T-helper 17 cell (primary cell): Measurements from ENCODE around the gene STAC3. TPM values are rescaled to one million over a fixed set of nuclear protein-coding genes. Genes with fewer than 3 reads are reported as not detected.

Source experiments
- ATAC-seq: fragments of 150-1000 bp; cut with Tn5 transposase; 2 replicates; pipeline ENCODE4 v1.10.0; 2021; ENCODE audit warnings: mild to moderate bottlenecking, moderate library complexity
- DNase-seq, 3 donors: peaks; one replicate each; pipeline versions ENCODE4 v3.0.0 to v3.0.0-alpha.2; 2020 to 2021
- H3K9me3 ChIP-seq: one replicate; pipeline ENCODE4 v1.7.0; 2013; ENCODE audit warnings: low read length, mild to moderate bottlenecking; ENCODE audit not compliant: control insufficient read depth, poor library complexity, severe bottlenecking
- H3K27ac Mint-ChIP-seq: one replicate; pipeline ENCODE4 v1.8.0; 2022; ENCODE audit warnings: mild to moderate bottlenecking, moderate library complexity, mixed read lengths
- H3K27me3 Mint-ChIP-seq: one replicate; pipeline ENCODE4 v1.8.0; 2022; ENCODE audit warnings: mixed read lengths
- H3K36me3 Mint-ChIP-seq: one replicate; pipeline ENCODE4 v1.8.0; 2022; ENCODE audit warnings: low read depth, mixed read lengths
- H3K4me1 Mint-ChIP-seq: one replicate; pipeline ENCODE4 v1.8.0; 2022; ENCODE audit warnings: mild to moderate bottlenecking, mixed read lengths
- H3K4me3 Mint-ChIP-seq: one replicate; pipeline ENCODE4 v1.8.0; 2022; ENCODE audit warnings: mild to moderate bottlenecking, moderate library complexity, mixed read lengths
- total RNA-seq, 4 donors: library from RNA in 2 of 4; stranded (reverse) in 2 of 4; gene quantifications; one replicate each; pipeline ENCODE4 v1.2.3 and lab custom pipeline; 2022 to 2026

Gene STAC3
- total RNA-seq, 2 donors from 2014 or later = 1.6 to 1.9 TPM

GRCh38 chr12:57201631-57202030 lies 49.4 kb downstream of the STAC3 start:
- Mint-ChIP-seq H3K4me3 (no peak overlapping the region), H3K27ac (no peak overlapping the region), H3K4me1 (no peaks in the 10 kb centered on the region), H3K36me3 (peaks cover 2% of the 10 kb centered on the region), H3K27me3 (no peaks in the 10 kb centered on the region)
- DNase-seq (no peak), ATAC-seq (no peak)
- H3K9me3 ChIP-seq = no peaks in the 10 kb centered on the region

- ATAC-seq = no peak
- no peak for DNase-seq
- Mint-ChIP-seq H3K4me1 (no peaks in the 10 kb centered on the region), H3K36me3 (peaks cover 2% of the 10 kb centered on the region), H3K27me3 (no peaks in the 10 kb centered on the region), H3K4me3 (no peak overlapping the region), H3K27ac (no peak overlapping the region)
- no peaks in the 10 kb centered on the region for H3K9me3 ChIP-seq
Observed at GRCh38 chr12:57201219-57201618, 49.8 kb downstream of the STAC3 start.

- Mint-ChIP-seq H3K36me3 (peaks cover 2% of the 10 kb centered on the region), H3K27me3 (no peaks in the 10 kb centered on the region), H3K27ac (no peak overlapping the region), H3K4me1 (no peaks in the 10 kb centered on the region), H3K4me3 (no peak overlapping the region)
- DNase-seq (no peak), ATAC-seq (no peak)
- H3K9me3 ChIP-seq = no peaks in the 10 kb centered on the region
Observed at GRCh38 chr12:57200497-57200896, 50.5 kb downstream of the STAC3 start.

GRCh38 chr12:57199191-57199590 lies 51.8 kb downstream of the STAC3 start:
- H3K27ac Mint-ChIP-seq = no peak overlapping the region
- no peak for ATAC-seq
- no peaks in the 10 kb centered on the region for H3K4me1 Mint-ChIP-seq
- H3K9me3 ChIP-seq = no peaks in the 10 kb centered on the region
- H3K27me3 Mint-ChIP-seq = no peaks in the 10 kb centered on the region
- DNase-seq = no peak
- no peak overlapping the region for H3K4me3 Mint-ChIP-seq
- peaks cover 2% of the 10 kb centered on the region for H3K36me3 Mint-ChIP-seq

GRCh38 chr12:57198329-57198728 lies 52.7 kb downstream of the STAC3 start:
- no peak overlapping the region for H3K27ac Mint-ChIP-seq
- no peak for DNase-seq
- H3K36me3 Mint-ChIP-seq = peaks cover 2% of the 10 kb centered on the region
- H3K4me3 Mint-ChIP-seq = no peak overlapping the region
- peaks cover 2% of the 10 kb centered on the region for H3K4me1 Mint-ChIP-seq
- no peak for ATAC-seq
- no peaks in the 10 kb centered on the region for H3K9me3 ChIP-seq
- no peaks in the 10 kb centered on the region for H3K27me3 Mint-ChIP-seq

- no peak overlapping the region for H3K27ac Mint-ChIP-seq
- peaks cover 3% of the 10 kb centered on the region for H3K36me3 Mint-ChIP-seq
- no peaks in the 10 kb centered on the region for H3K9me3 ChIP-seq
- peaks cover 2% of the 10 kb centered on the region for H3K4me1 Mint-ChIP-seq
- no peak overlapping the region for H3K4me3 Mint-ChIP-seq
- no peaks in the 10 kb centered on the region for H3K27me3 Mint-ChIP-seq
- DNase-seq (no peak), ATAC-seq (no peak)
Observed at GRCh38 chr12:57196956-57197355, 54.0 kb downstream of the STAC3 start.

- Mint-ChIP-seq H3K4me1 (peaks cover 2% of the 10 kb centered on the region), H3K36me3 (peaks cover 5% of the 10 kb centered on the region), H3K27me3 (no peaks in the 10 kb centered on the region), H3K27ac (no peak overlapping the region), H3K4me3 (no peak overlapping the region)
- DNase-seq (no peak), ATAC-seq (no peak)
- no peaks in the 10 kb centered on the region for H3K9me3 ChIP-seq
Observed at GRCh38 chr12:57196439-57196838, 54.5 kb downstream of the STAC3 start.

- H3K4me3 Mint-ChIP-seq = no peak overlapping the region
- H3K27ac Mint-ChIP-seq = no peak overlapping the region
- H3K27me3 Mint-ChIP-seq = no peaks in the 10 kb centered on the region
- ATAC-seq (no peak), DNase-seq (no peak)
- no peaks in the 10 kb centered on the region for H3K9me3 ChIP-seq
- H3K36me3 Mint-ChIP-seq = peaks cover 5% of the 10 kb centered on the region
- H3K4me1 Mint-ChIP-seq = peaks cover 2% of the 10 kb centered on the region
Observed at GRCh38 chr12:57195611-57196371, 55.2 kb downstream of the STAC3 start.

GRCh38 chr12:57195186-57195585 lies 55.8 kb downstream of the STAC3 start:
- no peaks in the 10 kb centered on the region for H3K9me3 ChIP-seq
- Mint-ChIP-seq H3K4me3 (no peak overlapping the region), H3K4me1 (peaks cover 2% of the 10 kb centered on the region), H3K27me3 (no peaks in the 10 kb centered on the region), H3K36me3 (peaks cover 5% of the 10 kb centered on the region), H3K27ac (no peak overlapping the region)
- ATAC-seq (no peak), DNase-seq (no peak)

GRCh38 chr12:57194253-57194652 lies 56.7 kb downstream of the STAC3 start:
- no peaks in the 10 kb centered on the region for H3K9me3 ChIP-seq
- no peak overlapping the region for H3K4me3 Mint-ChIP-seq
- no peaks in the 10 kb centered on the region for H3K27me3 Mint-ChIP-seq
- DNase-seq = no peak
- H3K27ac Mint-ChIP-seq = no peak overlapping the region
- H3K36me3 Mint-ChIP-seq = peaks cover 5% of the 10 kb centered on the region
- ATAC-seq = no peak
- peaks cover 2% of the 10 kb centered on the region for H3K4me1 Mint-ChIP-seq

GRCh38 chr12:57193706-57194245 lies 57.2 kb downstream of the STAC3 start:
- H3K9me3 ChIP-seq = no peaks in the 10 kb centered on the region
- DNase-seq (no peak), ATAC-seq (no peak)
- peaks cover 5% of the 10 kb centered on the region for H3K36me3 Mint-ChIP-seq
- peaks cover 2% of the 10 kb centered on the region for H3K4me1 Mint-ChIP-seq
- no peak overlapping the region for H3K4me3 Mint-ChIP-seq
- no peak overlapping the region for H3K27ac Mint-ChIP-seq
- H3K27me3 Mint-ChIP-seq = no peaks in the 10 kb centered on the region

Other genes with a start within 250 kb of the STAC3 start
- 10 to 100 TPM in 1 of 2 donors, 1 to 10 TPM in 1; 7.0 to 10.8 TPM for gene ZBTB39, start 244.6 kb downstream of the STAC3 start, total RNA-seq
- gene TAC3, start 234.7 kb downstream of the STAC3 start, total RNA-seq = not detected
- gene MYO1A, start 201.1 kb downstream of the STAC3 start, total RNA-seq = under 1 TPM in 1 of 2 donors, not detected in 1; 0.70 TPM
- gene NEMP1, start 172.4 kb downstream of the STAC3 start, total RNA-seq = 10 to 100 TPM; 12.2 to 14.1 TPM
- gene NAB2, start 162.1 kb downstream of the STAC3 start, total RNA-seq = 1 to 10 TPM; 4.0 to 5.0 TPM
- gene STAT6, start 139.8 kb downstream of the STAC3 start, total RNA-seq = 100 to 1,000 TPM; 205 to 253 TPM
- 10 to 100 TPM in 1 of 2 donors, 1 to 10 TPM in 1; 3.8 to 11.6 TPM for gene LRP1, start 122.7 kb downstream of the STAC3 start, total RNA-seq
- not detected for gene LRP1-AS, start 103.6 kb downstream of the STAC3 start, total RNA-seq
- not detected for gene NXPH4, start 34.4 kb downstream of the STAC3 start, total RNA-seq
- gene SHMT2, start 21.5 kb downstream of the STAC3 start, total RNA-seq = 10 to 100 TPM; 28.8 to 36.9 TPM
- gene R3HDM2, start 179.9 kb upstream of the STAC3 start, total RNA-seq = 100 to 1,000 TPM; 101 to 115 TPM
- gene INHBC, start 183.6 kb upstream of the STAC3 start, total RNA-seq = not detected
- not detected for gene INHBE, start 204.1 kb upstream of the STAC3 start, total RNA-seq
- gene GLI1, start 208.6 kb upstream of the STAC3 start, total RNA-seq = under 1 TPM; 0.10 to 0.22 TPM
- gene ARHGAP9, start 228.7 kb upstream of the STAC3 start, total RNA-seq = 100 to 1,000 TPM; 225 to 295 TPM
- gene MARS1, start 236.9 kb upstream of the STAC3 start, total RNA-seq = 100 to 1,000 TPM; 175 to 180 TPM